ENCODE measurements around the gene UBL4B.

DNA sequence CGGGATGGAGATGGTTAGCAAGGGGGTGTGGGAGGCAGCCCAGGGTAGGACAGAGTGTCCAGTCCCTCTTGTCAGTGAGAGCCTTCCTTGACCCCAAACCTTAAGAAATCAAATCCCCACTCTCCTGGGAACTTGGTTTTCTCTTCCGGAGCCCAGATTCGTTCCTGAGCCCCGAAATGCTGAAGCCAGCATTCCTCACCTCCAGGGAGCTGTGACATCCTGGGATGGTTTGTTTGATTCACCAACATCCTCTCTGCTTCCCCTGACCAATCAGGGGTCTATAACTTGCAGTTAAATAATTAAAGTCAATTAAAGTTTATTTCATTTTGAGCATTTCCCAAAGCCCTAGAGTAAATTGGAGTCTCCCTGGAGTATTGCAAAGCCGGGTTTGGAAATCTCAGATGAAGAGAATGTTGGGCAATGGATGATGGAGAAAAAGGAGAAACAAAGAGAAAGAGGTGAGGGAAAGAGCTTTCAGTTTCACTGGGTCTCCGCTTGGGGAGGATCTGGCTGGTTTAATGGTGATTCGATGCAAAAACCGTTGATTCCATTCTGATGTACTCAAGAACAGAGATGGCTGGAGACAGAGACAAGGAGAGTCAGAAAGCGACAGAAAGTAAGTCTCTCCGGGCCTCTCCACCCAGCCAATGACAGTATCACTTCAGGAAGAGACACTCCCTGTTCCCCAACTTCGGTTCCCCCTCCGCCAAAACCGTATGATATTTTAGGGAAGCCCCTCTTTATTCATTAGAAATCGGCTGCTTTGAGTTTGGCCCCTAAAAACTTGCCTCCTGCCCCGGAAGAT lies 29.0 kb upstream of the UBL4B start:
- TF ChIP-seq, protein P1, sequence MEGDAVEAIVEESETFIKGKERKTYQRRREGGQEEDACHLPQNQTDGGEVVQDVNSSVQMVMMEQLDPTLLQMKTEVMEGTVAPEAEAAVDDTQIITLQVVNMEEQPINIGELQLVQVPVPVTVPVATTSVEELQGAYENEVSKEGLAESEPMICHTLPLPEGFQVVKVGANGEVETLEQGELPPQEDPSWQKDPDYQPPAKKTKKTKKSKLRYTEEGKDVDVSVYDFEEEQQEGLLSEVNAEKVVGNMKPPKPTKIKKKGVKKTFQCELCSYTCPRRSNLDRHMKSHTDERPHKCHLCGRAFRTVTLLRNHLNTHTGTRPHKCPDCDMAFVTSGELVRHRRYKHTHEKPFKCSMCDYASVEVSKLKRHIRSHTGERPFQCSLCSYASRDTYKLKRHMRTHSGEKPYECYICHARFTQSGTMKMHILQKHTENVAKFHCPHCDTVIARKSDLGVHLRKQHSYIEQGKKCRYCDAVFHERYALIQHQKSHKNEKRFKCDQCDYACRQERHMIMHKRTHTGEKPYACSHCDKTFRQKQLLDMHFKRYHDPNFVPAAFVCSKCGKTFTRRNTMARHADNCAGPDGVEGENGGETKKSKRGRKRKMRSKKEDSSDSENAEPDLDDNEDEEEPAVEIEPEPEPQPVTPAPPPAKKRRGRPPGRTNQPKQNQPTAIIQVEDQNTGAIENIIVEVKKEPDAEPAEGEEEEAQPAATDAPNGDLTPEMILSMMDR (IDR thresholded peaks at IDR 0.05; ENCODE audit: low read length) = no peak
- TF ChIP-seq EZH2 (IDR thresholded peaks at IDR 0.05; ENCODE audit: borderline replicate concordance, low read length) = no peak

All from OCI-LY1 (cell line).